Activated gamma-delta T cell (primary cell): Measurements from ENCODE around the gene TP73.

ENCODE experiments used
- DNase-seq: peaks from one replicate; lab custom pipeline; 2025; lab: John Stamatoyannopoulos, UW

TP73 gene

DNA sequence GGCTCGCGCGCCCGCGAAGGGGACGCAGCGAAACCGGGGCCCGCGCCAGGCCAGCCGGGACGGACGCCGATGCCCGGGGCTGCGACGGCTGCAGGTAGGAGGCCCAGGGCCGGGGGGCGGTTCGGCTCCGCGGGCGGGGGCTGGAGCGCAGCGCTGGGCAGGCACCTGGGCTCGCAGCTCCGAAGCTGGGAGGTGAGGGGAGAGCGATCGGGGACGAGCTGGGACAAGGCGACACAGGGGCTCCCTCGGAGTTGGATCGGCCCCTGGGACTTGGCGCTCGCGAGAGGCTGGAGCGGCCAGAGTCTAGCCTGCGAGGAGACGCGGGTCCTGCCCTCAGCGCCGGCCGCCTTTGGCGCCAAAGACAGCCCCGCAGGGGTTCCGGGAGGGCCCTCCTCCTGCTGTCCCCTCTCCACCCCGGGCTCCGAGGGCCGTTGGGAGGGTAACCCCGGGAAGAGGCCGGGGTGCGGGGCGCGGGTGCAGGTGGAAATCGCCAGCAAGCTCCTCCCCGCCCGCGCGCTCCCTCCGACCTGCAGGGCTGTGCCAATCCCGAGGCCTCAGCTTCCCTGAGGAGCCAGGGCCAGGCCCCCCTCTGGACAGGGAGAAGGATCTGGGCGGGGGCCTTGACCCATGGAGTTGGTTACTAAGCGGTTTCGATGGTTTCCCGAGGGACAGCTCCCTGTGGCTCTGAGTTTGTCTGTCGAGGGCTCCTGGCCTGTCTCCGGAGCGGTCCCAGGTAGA is 401 bp downstream of the TP73 start:
- DNase-seq = no peak

DNA sequence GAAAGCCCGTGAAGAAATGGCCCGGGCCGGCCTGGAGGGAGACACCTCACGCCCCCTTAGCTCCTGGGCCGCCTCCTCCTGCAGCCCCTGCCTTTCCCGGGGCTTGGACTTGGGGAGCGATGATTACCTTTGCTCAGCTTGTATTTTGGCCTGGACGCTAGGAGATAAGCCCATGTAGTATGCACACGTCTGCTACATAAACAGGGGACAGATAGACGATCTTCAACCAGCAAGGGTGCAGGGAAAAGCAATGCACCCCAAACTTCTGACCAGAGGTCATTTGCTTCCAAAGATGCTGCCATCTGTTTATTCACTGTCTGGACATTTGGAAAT is 936 bp downstream of the TP73 start:
- DNase-seq = no peak

GRCh38 chr1:3654549-3655281 is 2.4 kb downstream of the TP73 start:
- no peak for DNase-seq

DNA sequence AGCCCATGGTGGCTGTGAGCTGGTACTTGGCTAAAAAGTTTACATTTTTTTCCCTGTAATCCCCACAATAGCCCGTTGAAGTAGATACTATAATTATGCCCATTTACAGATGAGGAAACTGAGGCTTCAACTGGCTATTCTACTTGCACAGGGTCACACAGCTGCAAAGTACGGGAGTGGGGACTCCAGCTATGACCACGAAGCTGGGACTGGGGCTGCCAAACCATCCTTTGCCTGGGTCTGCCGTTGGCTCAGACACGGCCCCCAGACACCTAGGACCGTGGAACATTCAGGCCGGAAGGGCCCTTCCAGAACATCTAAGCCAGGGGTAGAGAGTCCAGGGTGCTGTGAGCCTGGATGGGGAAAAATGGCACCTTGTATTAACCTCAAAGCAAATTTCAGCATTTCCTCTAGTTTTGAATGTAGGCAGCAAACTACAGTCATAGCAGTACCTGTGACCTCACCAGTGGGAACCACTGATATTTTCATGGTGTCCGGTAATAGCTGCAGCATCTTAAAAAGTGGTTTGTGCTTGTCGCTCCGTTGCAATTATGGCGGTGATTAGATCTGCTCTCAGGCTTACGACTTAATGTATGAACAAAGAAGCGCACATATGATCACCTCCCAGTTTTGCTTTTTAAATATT is 4.3 kb downstream of the TP73 start:
- DNase-seq = no peak

DNA sequence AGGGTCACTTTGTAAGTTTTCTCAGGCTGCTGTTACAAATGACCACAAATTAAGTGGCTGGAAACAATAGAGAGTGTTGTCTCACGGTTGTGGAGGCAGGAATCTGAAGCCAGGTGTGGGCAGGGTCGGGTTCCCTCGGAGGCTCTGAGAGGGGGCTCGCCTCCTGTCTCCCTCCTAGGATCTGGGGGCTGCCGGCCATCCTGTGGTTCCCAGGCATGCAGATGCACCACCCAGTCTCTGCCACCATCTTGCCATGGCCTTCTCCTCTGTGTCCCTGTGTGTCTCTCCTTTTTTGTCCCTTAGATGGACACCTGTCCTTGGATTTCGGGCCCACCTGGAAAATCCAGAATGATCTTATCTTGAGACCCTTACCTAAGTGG is 4.8 kb downstream of the TP73 start:
- no peak for DNase-seq

- no peak for DNase-seq
Measured at GRCh38 chr1:3657578-3658230, 5.4 kb downstream of the TP73 start.

DNA sequence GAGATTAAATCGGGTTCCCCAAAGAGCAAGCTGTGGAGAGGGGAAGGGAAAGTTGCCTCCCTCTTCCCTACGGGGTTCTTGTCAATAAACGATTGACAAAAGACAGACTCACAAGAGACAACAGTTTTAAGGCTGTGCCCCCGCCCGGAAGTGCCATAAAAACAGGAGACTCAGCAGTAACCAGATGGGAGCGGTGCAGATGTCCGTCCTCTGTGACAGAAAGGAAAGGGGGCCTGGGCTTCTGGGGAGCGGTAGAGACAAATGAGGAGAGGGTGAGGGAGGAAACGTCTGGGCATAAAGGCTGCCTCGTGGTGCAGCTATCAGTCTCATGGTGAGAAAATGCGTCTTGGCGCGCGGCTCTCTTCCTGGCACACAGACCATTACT is 5.9 kb downstream of the TP73 start:
- no peak for DNase-seq

- DNase-seq = no peak
Measured at GRCh38 chr1:3659093-3659492, 6.8 kb downstream of the TP73 start.

- no peak for DNase-seq
Measured at GRCh38 chr1:3660704-3661103, 8.4 kb downstream of the TP73 start.

GRCh38 chr1:3661631-3662030 is 9.3 kb downstream of the TP73 start:
- no peak for DNase-seq

GRCh38 chr1:3662080-3662671 is 9.9 kb downstream of the TP73 start:
- no peak for DNase-seq

DNA sequence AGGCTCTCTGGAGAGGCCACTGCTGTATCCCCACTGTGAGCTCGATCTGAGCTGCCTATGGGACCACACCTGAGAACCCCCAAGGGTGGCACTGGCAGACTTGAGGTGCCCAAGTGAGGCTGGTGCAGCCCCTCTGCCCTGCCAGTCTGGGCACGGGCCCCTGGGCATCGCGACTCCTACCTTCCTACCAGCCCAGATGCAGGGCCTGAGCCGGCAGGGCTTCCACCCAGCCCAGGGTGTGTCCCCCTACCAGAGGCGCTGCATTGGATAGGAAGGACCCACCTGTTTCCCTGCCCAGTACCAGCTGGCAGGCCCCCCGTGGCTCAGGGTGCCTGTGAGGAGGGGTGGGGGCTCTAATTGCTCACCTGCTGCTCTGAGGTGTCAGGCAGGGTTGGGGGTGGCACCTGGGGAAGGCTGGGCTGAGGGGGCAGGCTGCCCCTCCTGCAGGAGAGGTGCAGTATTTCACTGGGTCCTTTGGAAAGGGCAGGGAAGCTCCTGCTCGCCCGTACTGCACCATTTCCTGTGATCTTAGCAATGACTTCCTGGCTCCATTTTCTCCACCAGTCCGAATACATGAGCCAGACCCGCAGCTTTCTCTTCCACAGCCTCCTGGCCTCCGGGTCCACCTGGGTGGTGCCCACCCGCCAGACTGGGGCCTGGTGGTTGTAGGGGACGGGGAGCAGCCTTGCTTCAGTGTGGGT is 11.8 kb downstream of the TP73 start:
- DNase-seq = no peak

DNA sequence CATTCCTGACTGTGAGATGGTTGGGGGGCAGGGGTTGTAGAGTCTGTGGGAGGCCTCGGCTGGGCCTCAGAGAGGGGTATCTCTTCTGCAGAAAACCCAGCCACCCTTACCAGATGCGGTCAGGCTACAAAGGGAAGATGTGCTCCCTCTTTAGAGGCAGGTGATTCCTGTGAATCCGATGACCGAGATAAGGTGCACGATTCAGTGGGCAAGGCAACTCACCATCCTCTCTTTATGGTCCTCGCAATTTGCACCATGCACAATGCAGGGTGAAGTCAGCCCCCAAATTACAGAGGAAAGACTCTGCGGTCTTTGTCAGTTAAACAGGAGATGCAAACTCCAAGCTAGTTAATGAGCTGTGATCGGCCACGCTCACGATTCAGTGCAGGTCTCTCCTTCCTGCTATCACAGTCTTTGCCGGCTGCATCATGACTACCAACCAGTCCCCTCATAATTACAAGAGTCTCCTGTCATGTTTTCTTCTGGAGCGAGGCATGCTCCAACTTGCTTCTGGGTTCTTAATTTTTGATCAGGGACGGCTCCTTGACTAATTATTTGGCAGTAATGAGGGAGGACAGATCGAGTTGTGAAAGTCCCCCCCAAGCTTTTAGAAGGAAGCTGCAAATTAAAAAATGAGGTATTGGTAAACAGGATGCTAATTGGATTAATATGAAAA is 12.5 kb downstream of the TP73 start:
- DNase-seq = no peak

DNA sequence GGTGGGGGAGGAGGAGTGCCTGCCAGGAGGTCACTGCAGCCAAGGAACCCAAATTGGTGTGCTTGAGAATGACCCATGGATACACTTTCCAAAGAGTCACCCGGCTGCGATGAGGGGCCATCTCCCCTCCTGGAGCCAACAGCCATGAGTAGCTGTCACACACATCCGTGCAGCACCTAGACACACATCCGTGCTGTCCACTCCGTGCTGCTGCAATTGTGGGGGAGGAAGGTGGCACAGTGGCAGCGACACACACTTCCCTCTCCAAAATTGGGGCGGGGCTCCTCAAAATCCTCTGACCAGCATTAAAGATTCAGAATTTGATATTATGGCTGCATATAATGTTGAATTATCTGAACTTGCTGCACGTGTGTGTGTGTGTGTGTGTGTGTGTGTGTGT is 15.8 kb downstream of the TP73 start:
- no peak for DNase-seq

GRCh38 chr1:3668585-3669300 is 16.4 kb downstream of the TP73 start:
- DNase-seq = no peak

DNA sequence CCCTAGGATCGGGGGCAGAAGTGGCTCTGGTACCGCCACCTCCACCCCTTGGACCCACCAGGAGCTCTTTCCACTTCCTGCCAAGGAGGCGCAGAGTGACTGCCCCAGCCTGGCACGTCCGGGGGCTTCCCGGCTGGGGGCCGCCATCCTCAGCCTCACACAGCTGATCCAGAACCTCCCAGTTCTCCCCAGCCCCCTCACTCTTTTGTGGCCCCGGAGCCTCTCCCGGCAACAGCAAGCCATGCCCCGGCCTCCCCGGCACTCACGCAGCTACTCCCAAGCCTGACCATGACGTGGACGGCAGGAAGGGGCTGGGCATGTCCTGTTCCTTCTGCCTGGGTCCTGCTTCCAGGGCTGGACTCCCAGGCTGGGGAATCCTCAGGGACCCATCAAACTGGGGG is 17.1 kb downstream of the TP73 start:
- DNase-seq = no peak

GRCh38 chr1:3669971-3670431 is 17.7 kb downstream of the TP73 start:
- no peak for DNase-seq

GRCh38 chr1:3670823-3671265 is 18.5 kb downstream of the TP73 start:
- DNase-seq = no peak

GRCh38 chr1:3671371-3672180 is 19.3 kb downstream of the TP73 start:
- DNase-seq = no peak
